Measurements from ENCODE around the gene LCP1.

The LCP1 gene

GRCh38 chr13:46160471-46161066 is 21.4 kb downstream of the LCP1 start:
- DNase-seq (ENCODE audit: low read depth in 3 of 3) = no peak

- no peak for DNase-seq (ENCODE audit: low read depth in 3 of 3)
Measured at GRCh38 chr13:46160065-46160464, 21.9 kb downstream of the LCP1 start.

GRCh38 chr13:46158983-46159382 is 23.0 kb downstream of the LCP1 start:
- no peak for DNase-seq (ENCODE audit: low read depth in 3 of 3)

DNA sequence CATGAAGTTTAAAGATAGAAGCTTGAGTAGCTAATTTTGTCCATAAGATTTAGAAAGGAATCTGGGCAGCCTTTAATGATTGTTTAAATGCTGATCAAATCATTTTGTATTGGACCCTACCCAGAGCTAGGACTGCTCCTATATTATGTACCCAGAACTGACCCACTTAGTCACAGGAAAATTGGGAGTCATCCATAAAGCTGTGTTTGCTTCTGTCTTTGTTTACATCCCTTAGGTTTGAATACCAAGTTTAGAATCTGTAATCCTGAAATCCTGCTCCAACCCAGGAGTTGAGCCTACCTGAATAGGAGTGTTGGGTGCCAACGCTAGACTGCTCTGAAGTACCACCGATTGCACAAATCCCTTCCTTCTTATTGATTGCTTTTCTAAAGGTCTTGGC is 23.8 kb downstream of the LCP1 start:
- DNase-seq (ENCODE audit: low read depth in 3 of 3) = no peak

GRCh38 chr13:46154136-46154801 is 27.7 kb downstream of the LCP1 start:
- no peak for DNase-seq (ENCODE audit: low read depth in 3 of 3)

DNA sequence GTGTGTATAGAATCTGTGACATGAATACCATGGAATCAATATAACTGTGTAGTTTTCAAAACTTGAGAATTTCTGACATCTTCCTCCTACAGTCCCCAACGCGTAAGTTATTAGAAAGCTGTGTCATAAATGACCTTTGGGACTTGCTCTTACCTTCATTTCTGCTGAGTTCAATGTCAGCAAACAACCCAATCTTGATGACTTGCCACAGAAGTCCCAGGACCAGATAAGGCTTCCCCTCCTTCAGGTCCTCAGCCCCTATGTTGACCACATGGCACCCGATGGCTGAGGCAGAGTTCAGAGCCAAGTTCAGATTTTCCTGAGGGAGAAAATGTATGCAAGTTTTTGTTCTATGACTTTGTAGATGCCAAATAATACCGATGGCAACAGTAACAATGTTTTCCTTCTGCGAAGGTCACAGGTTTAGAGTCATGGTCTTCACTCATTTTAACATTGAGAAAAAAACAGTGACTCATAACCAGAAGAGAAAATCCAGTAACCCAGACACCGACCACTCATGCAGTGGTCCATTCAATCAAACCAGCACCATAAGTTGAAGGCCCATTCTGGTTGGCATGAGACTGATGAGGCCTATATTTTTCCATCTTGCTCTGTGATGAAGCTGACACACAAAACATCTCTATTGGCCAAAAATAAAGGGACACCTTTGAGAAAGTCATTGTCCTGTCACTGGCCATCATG is 29.2 kb downstream of the LCP1 start:
- DNase-seq (ENCODE audit: low read depth in 3 of 3) = no peak

DNA sequence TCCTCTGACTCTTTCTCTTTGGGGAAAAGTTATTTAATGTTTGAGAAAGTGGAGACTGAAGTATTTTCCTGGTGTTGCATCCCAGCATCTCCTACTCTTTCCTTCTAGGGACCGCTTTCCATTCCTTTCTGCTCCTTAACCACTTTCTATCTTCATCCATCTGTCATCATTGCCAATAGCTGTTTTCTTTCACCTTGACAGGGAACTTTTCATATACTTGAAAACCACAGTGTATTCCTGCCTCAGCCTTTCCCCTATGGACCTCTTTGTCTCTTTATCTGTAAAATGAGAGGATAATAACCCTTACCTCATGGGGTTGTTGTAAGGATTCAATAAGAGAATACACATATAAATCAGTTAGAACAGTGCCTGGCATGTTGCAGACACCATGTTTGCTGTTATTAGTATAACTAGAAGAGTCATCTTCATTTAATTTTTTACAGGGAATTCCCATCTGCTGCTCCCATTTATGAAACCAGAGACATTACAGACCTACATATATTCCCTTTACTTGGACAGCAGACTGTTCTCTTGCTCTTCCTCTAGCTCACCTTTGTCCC is 31.8 kb downstream of the LCP1 start:
- no peak for DNase-seq (ENCODE audit: low read depth in 3 of 3)

- DNase-seq (ENCODE audit: low read depth in 3 of 3) = no peak
Measured at GRCh38 chr13:46149272-46150133, 32.5 kb downstream of the LCP1 start.

GRCh38 chr13:46146898-46147297 is 35.1 kb downstream of the LCP1 start:
- DNase-seq (ENCODE audit: low read depth in 3 of 3) = no peak

DNA sequence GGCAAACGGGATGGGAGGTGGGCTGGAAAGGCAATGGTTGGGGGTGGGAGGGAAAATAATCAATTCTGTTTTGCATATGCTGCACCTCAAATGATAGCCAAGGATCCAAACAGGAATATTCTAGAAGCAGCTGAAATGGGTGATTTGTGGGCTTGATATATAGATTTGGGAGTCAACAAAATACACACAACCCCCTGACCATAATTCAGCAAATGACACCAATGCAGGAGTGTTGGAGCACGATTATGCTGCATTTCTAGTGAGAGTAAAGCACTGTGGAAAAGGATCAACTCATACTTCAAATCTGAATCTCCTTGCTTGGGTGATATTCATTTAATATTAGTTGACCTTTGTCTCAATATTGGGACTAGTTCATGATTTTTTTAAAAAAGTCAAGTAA is 36.0 kb downstream of the LCP1 start:
- DNase-seq (ENCODE audit: low read depth in 3 of 3) = no peak

DNA sequence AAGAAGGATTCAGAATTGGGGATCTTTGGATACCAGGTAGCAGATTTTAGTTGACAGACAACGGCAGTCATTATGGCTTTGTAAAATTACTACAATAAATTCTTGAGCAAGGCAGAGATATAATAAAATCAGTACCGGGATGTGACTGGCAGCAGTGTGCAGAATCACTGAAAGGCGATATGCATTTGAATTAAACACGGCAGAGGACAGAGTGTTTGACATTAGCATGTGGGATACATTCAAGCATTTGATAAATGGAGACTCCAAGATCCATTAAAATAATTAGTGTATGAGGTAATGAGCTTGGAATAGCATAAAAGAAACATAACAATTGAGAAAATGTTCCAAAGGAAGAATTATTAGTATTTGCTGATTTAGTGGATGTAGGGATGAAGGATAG is 36.8 kb downstream of the LCP1 start:
- DNase-seq (ENCODE audit: low read depth in 3 of 3) = no peak

DNA sequence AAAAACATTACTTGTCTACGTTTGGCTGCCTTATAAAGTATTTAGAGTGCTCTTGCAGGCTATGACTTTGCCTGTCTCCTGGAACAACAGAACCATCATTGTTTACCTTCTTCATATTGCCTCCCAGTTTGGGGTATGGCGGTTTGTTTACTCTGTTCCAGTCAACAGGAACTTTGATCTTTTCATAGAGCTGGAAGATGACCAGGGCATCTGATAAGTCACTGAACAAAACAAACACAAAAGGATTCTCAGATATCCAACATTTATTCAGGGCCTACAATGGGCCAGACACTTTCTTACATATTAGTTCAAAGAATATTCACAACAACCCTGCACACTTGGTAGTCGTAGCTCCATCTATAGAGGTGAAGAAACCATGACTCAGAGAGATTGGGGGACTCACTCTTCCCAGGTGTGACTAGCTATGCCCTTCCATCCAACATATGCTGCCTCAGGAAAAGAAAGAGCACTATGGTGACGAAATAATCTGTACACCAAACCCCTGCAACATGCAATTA is 38.7 kb downstream of the LCP1 start:
- DNase-seq (ENCODE audit: low read depth in 3 of 3) = no peak

GRCh38 chr13:46142776-46143175 is 39.2 kb downstream of the LCP1 start:
- DNase-seq (ENCODE audit: low read depth in 3 of 3) = no peak

DNA sequence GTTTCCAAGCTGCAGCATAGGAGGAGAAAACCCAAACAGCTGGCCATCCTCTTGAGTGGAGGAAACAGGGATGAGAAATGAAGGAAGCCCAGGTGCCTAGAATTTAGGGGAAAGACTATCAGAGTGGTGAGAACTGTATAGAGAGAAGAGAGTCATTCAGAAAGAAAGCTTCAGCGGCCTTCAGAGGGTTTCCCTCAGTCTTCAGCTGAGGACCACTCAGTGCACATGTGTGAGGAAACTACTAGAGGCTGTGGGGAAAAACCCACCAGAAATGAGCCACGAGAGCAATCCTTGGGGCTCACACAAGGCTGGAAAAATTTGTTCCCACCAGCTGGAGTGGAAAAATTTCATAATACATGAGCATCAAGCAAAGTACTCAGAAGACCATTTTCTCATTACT is 41.9 kb downstream of the LCP1 start:
- DNase-seq (ENCODE audit: low read depth in 3 of 3) = no peak

DNA sequence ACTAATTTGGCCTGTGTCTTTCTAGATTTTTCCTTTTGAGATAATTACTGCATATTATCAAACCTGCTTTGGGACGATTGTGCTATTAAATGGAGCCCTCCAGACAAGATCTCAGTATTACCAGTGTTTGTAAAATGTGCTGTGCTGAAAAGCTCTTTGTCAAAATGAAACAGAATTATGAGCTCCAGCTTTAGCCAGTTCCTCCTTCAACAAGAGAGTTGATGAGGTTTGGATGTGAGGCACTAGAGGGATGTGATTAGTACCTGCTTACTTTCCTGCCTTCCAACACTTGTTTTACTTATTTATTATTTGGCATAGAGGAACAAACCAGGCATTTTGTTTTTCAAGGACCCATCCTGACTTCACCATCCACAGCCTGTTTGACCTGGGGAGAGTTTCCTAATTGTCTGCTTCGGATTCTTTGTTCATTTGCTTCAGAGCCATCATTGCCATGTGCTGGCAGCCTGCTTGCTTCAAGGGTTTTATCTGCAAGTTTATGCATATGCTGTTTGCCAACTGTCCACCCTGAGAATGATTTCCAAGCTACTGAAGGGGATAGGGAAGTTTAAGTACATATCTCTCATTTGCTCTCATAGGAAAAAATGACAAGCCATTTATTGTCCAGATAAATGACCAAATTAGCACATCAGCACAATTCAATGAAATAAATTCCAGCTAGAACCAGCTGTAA is 44.2 kb downstream of the LCP1 start:
- no peak for DNase-seq (ENCODE audit: low read depth in 3 of 3)

DNA sequence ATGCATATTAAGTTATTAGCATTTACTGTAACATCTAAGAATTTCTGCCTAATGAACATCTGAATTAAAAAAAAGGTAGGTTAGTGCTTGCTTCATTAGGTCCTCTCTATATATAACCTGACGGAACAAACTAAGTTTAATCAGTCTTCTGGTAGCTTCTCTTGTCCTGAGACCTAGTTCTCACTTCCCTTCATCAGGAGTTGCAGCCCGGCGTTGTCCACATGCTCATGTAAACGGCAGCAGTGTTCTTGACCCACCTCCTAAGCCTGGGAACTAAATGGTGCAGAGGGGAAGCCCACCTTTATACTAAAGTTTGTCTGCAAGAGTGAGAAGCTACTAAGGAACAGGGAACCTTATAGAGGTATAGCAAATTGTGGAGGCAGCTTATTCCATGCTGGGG is 45.3 kb downstream of the LCP1 start:
- no peak for DNase-seq (ENCODE audit: low read depth in 3 of 3)

DNA sequence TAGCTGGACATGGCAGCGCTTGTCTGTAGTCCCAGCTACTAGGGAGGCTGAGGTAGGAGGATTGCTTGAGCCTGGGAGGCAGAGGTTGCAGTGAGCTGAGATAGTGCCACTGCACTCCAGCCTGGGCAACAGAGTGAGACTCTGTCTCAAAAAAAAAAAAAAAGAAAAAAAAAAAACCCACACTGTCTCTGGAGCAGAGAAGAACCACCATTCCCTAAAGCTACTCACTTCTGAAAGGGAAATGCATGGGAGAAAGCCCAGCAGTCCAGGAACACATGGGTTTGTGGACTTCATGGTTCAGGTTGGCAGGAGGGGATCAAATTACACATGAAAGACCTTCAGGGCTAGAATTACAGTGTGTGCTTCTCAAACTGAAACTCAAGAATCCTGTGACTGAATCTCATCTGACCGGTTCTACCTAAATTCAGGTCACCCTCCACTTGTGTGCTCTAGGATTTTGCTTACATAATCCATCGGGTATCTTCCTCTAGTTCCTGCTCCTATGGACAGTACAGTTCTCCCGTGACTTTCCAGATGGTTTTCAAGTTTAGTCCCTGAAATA is 46.9 kb downstream of the LCP1 start:
- no peak for DNase-seq (ENCODE audit: low read depth in 3 of 3)

- no peak for DNase-seq (ENCODE audit: low read depth in 3 of 3)
Measured at GRCh38 chr13:46134494-46134893, 47.5 kb downstream of the LCP1 start.

GRCh38 chr13:46132109-46132508 is 49.9 kb downstream of the LCP1 start:
- no peak for DNase-seq (ENCODE audit: low read depth in 3 of 3)

DNA sequence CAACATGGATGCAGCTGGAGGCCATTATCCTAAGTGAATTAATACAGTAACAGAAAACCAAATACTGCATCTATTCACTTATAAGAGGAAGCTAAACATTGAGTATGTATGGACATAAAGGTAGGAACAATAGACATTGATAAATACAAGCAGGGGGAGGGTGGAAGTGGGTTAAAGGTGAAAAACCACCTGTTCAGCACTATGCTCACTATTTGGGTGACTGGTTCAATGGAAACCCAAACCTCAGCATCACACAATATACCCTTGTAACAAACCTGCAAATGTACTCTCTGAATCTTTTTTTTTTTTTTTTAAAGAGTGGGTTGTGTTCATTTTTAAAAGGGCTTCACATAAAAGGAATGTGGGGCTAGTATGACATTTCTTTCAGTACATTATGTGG is 50.3 kb downstream of the LCP1 start:
- no peak for DNase-seq (ENCODE audit: low read depth in 3 of 3)

Measured in stimulated activated CD4-positive, alpha-beta T cell treated with anti-CD3 and anti-CD28 coated beads, TNF-alpha, amount 100 ng/mL, for 48 hours (primary cell).